Neural progenitor cell (in vitro differentiated cells): ENCODE results near the gene SPTLC3. TPM values are rescaled to one million over a fixed set of nuclear protein-coding genes. Genes with fewer than 3 reads are reported as not detected.

Experiments used
- DNase-seq: peaks from one replicate; pipeline ENCODE4 v3.0.0-alpha.2; 2016; ENCODE audit warnings: low spot score
- H2AFZ ChIP-seq: fragments of 200-600 bp; sonication (generic); replicated peaks from 2 replicates; pipeline ENCODE4 v1.6.1; 2016; ENCODE audit warnings: antibody characterized with exemption
- H3F3A ChIP-seq: fragments of 200-600 bp; sonication (generic); 2 replicates; pipeline ENCODE4 v1.6.1; 2016; ENCODE audit warnings: antibody characterized with exemption, low read depth
- H3K27ac ChIP-seq: fragments of 200-600 bp; sonication (generic); 2 replicates; pipeline ENCODE4 v1.5.1; 2016; ENCODE audit warnings: mild to moderate bottlenecking
- H3K27me3 ChIP-seq: fragments of 200-600 bp; sonication (generic); 2 replicates; pipeline ENCODE4 v1.6.1; 2016; ENCODE audit warnings: mild to moderate bottlenecking, moderate library complexity
- H3K36me3 ChIP-seq: fragments of 200-600 bp; sonication (generic); 2 replicates; pipeline ENCODE4 v1.5.1; 2016
- H3K4me1 ChIP-seq: fragments of 200-600 bp; sonication (generic); 2 replicates; pipeline ENCODE4 v1.6.1; 2016; ENCODE audit warnings: mixed run types
- H3K4me2 ChIP-seq: fragments of 200-600 bp; sonication (generic); 2 replicates; pipeline ENCODE4 v1.6.1; 2016
- H3K4me3 ChIP-seq: fragments of 200-600 bp; sonication (generic); 2 replicates; pipeline ENCODE4 v1.5.1; 2016
- H3K79me2 ChIP-seq: fragments of 200-600 bp; sonication (generic); 2 replicates; pipeline ENCODE4 v1.6.1; 2016; ENCODE audit warnings: low read depth
- H3K9ac ChIP-seq: fragments of 200-600 bp; sonication (generic); 2 replicates; pipeline ENCODE4 v1.6.1; 2016
- H3K9me3 ChIP-seq: fragments of 200-600 bp; sonication (generic); 2 replicates; pipeline ENCODE4 v1.5.1; 2016; ENCODE audit warnings: low read depth
- H4K20me1 ChIP-seq: fragments of 200-600 bp; sonication (generic); 2 replicates; pipeline ENCODE4 v1.6.1; 2016; ENCODE audit warnings: low read depth
- H3K27ac Mint-ChIP-seq: 3 replicates; pipeline ENCODE4 v1.8.0; 2021; ENCODE audit warnings: mixed read lengths
- H3K27me3 Mint-ChIP-seq: 2 replicates; pipeline ENCODE4 v1.8.0; 2022; ENCODE audit warnings: low read depth, mild to moderate bottlenecking, inconsistent platforms, moderate library complexity, mixed read lengths; ENCODE audit not compliant: insufficient read depth
- H3K36me3 Mint-ChIP-seq: 3 replicates; pipeline ENCODE4 v1.8.0; 2021; ENCODE audit warnings: mixed read lengths
- H3K4me1 Mint-ChIP-seq: 3 replicates; pipeline ENCODE4 v1.8.0; 2021; ENCODE audit warnings: mixed read lengths
- H3K4me3 Mint-ChIP-seq: 3 replicates; pipeline ENCODE4 v1.8.0; 2021; ENCODE audit warnings: mild to moderate bottlenecking, moderate library complexity, mixed read lengths
- H3K9me3 Mint-ChIP-seq: 3 replicates; pipeline ENCODE4 v1.8.0; 2020; ENCODE audit warnings: mixed read lengths
- CTCF ChIP-seq: fragments of 200-600 bp; sonication (generic); IDR thresholded peaks from 2 replicates; pipeline ENCODE4 v1.5.1; 2017; ENCODE audit warnings: antibody characterized with exemption, mild to moderate bottlenecking
- EZH2 ChIP-seq: fragments of 200-600 bp; sonication (generic); IDR thresholded peaks from 2 replicates; pipeline ENCODE4 v1.6.1; 2017; ENCODE audit warnings: antibody characterized with exemption, mild to moderate bottlenecking, moderate library complexity
- EZH2phosphoT487 ChIP-seq: fragments of 200-600 bp; sonication (generic); IDR thresholded peaks from 2 replicates; pipeline ENCODE4 v1.6.1; 2017; ENCODE audit warnings: antibody characterized with exemption
- total RNA-seq: library from RNA; depleted of rRNA; stranded (reverse); fragments of >200 nt; gene quantifications from 2 replicates; pipeline ENCODE4 v1.2.3, GENCODE V29; 2015; ENCODE audit warnings: low replicate concordance

Gene SPTLC3
- total RNA-seq, 1 donor from 2014 or later, result 4.2 TPM

GRCh38 chr20:13061381-13061780 lies 52.6 kb downstream of the SPTLC3 start:
- Histone ChIP-seq H3K27ac (no peak overlapping the region), H3K4me2 (no peak overlapping the region), H3K4me3 (no peak overlapping the region), H2AFZ (no peak overlapping the region), H3K27me3 (no peaks in the 10 kb centered on the region), H3K79me2 (no peaks in the 10 kb centered on the region), H3K9me3 (no peaks in the 10 kb centered on the region), H3F3A (no peaks in the 10 kb centered on the region), H3K9ac (no peak overlapping the region), H3K4me1 (no peaks in the 10 kb centered on the region), H3K36me3 (no peaks in the 10 kb centered on the region), H4K20me1 (no peaks in the 10 kb centered on the region)
- no peak for TF ChIP-seq EZH2phosphoT487
- no peak for TF ChIP-seq CTCF
- TF ChIP-seq EZH2, result no peak
- Mint-ChIP-seq H3K9me3 (no peaks in the 10 kb centered on the region), H3K4me3 (no peak overlapping the region), H3K4me1 (no peaks in the 10 kb centered on the region), H3K36me3 (no peaks in the 10 kb centered on the region), H3K27me3 (peaks cover 2% of the 10 kb centered on the region), H3K27ac (no peak overlapping the region)
- no peak for DNase-seq

- Histone ChIP-seq H3K4me1 (no peaks in the 10 kb centered on the region), H3K36me3 (no peaks in the 10 kb centered on the region), H3K79me2 (no peaks in the 10 kb centered on the region), H3F3A (no peaks in the 10 kb centered on the region), H4K20me1 (no peaks in the 10 kb centered on the region), H3K4me2 (no peak overlapping the region), H3K4me3 (no peak overlapping the region), H3K27ac (no peak overlapping the region), H2AFZ (no peak overlapping the region), H3K27me3 (no peaks in the 10 kb centered on the region), H3K9ac (no peak overlapping the region), H3K9me3 (no peaks in the 10 kb centered on the region)
- DNase-seq, result no peak
- Mint-ChIP-seq H3K4me3 (no peak overlapping the region), H3K36me3 (no peaks in the 10 kb centered on the region), H3K9me3 (peaks cover 3% of the 10 kb centered on the region), H3K27ac (no peak overlapping the region), H3K27me3 (peaks cover 2% of the 10 kb centered on the region), H3K4me1 (no peaks in the 10 kb centered on the region)
- no peak for TF ChIP-seq CTCF
- no peak for TF ChIP-seq EZH2phosphoT487
- no peak for TF ChIP-seq EZH2
Measured at GRCh38 chr20:13062789-13063188, 54.0 kb downstream of the SPTLC3 start.

GRCh38 chr20:13068336-13068735 lies 59.6 kb downstream of the SPTLC3 start:
- H3K9me3 ChIP-seq, result no peaks in the 10 kb centered on the region
- no peak overlapping the region for H2AFZ ChIP-seq
- TF ChIP-seq EZH2, result no peak
- TF ChIP-seq EZH2phosphoT487, result no peak
- no peaks in the 10 kb centered on the region for H3K27me3 ChIP-seq
- H3K27ac Mint-ChIP-seq, result no peak overlapping the region
- H3K36me3 Mint-ChIP-seq, result no peaks in the 10 kb centered on the region
- H3K4me3 ChIP-seq, result no peak overlapping the region
- no peaks in the 10 kb centered on the region for H3F3A ChIP-seq
- no peaks in the 10 kb centered on the region for H3K79me2 ChIP-seq
- peaks cover 3% of the 10 kb centered on the region for H3K9me3 Mint-ChIP-seq
- no peaks in the 10 kb centered on the region for H3K4me1 ChIP-seq
- DNase-seq, result no peak
- no peak overlapping the region for H3K9ac ChIP-seq
- H3K27me3 Mint-ChIP-seq, result no peaks in the 10 kb centered on the region
- H3K36me3 ChIP-seq, result no peaks in the 10 kb centered on the region
- H3K4me1 Mint-ChIP-seq, result no peaks in the 10 kb centered on the region
- H3K4me2 ChIP-seq, result no peak overlapping the region
- H3K27ac ChIP-seq, result no peak overlapping the region
- H4K20me1 ChIP-seq, result no peaks in the 10 kb centered on the region
- no peak overlapping the region for H3K4me3 Mint-ChIP-seq

GRCh38 chr20:13081877-13082276 lies 73.1 kb downstream of the SPTLC3 start:
- peaks cover 4% of the 10 kb centered on the region for H3K27me3 Mint-ChIP-seq
- Histone ChIP-seq H2AFZ (no peak overlapping the region), H3K36me3 (no peaks in the 10 kb centered on the region), H3F3A (no peaks in the 10 kb centered on the region), H4K20me1 (no peaks in the 10 kb centered on the region), H3K9ac (no peak overlapping the region), H3K27me3 (no peaks in the 10 kb centered on the region), H3K79me2 (no peaks in the 10 kb centered on the region), H3K4me3 (no peak overlapping the region), H3K9me3 (no peaks in the 10 kb centered on the region), H3K4me1 (no peaks in the 10 kb centered on the region), H3K27ac (no peak overlapping the region), H3K4me2 (no peak overlapping the region)
- no peaks in the 10 kb centered on the region for H3K36me3 Mint-ChIP-seq
- H3K27ac Mint-ChIP-seq, result no peak overlapping the region
- no peak overlapping the region for H3K4me3 Mint-ChIP-seq
- DNase-seq, result no peak
- no peaks in the 10 kb centered on the region for H3K4me1 Mint-ChIP-seq
- TF ChIP-seq EZH2 (no peak), CTCF (no peak), EZH2phosphoT487 (no peak)
- no peaks in the 10 kb centered on the region for H3K9me3 Mint-ChIP-seq
